GM12878 (cell line): ENCODE measurements around the gene TIGAR. TPM values are rescaled to one million over a fixed set of nuclear protein-coding genes. Genes with fewer than 3 reads are reported as not detected.

Experiments used
- ATAC-seq: fragments of 200-7000 bp; cut with Tn5 transposase; 3 replicates; pipeline ENCODE4 v1.9.1; 2020; ENCODE audit warnings: mild to moderate bottlenecking, moderate library complexity
- BruUV-seq: library from RNA; stranded (reverse); fragments of 400-500 nt; replicated peaks from 2 replicates; lab custom pipeline; 2021; lab: Mats Ljungman, UMichigan
- CTCF ChIA-PET: fragments of 300-600 bp; sonication (Branson Sonifier 250); formaldehyde crosslinking; extraction: SDS; loops from one replicate; lab custom pipeline; 2021; ENCODE audit warnings: inconsistent platforms; lab: Yijun Ruan, JAX
- POLR2A ChIA-PET: fragments of 350-600 bp; formaldehyde crosslinking; extraction: SDS; loops from one replicate; lab custom pipeline; 2021; ENCODE audit warnings: inconsistent platforms; lab: Charles Lee
- RAD21 ChIA-PET: fragments of 300-600 bp; sonication (Branson Sonifier 250); formaldehyde crosslinking; loops from one replicate; lab custom pipeline; 2023; ENCODE audit warnings: antibody characterized with exemption; ENCODE audit not compliant: unreplicated experiment; lab: Charles Lee
- SMC1A ChIA-PET: fragments of 300-600 bp; sonication (Branson Sonifier 250); formaldehyde crosslinking; loops from one replicate; lab custom pipeline; 2023; ENCODE audit not compliant: unreplicated experiment, uncharacterized antibody; lab: Charles Lee
- DNase-seq: peaks from one replicate; pipeline ENCODE4 v3.0.0-alpha.2; 2011; ENCODE audit warnings: low read depth, low spot score
- FAIRE-seq: peaks from 3 replicates; lab custom pipeline; 2011; peaks lifted over from hg19 to GRCh38; lab: Jason Lieb, UNC
- H2AFZ ChIP-seq: 2 replicates; pipeline ENCODE4 v1.6.0; 2011; ENCODE audit warnings: low read depth, low read length, control low read depth; ENCODE audit not compliant: control insufficient read depth
- H3K27ac ChIP-seq: 2 replicates; pipeline ENCODE4 v1.5.1; 2011; ENCODE audit warnings: control low read depth; ENCODE audit not compliant: control insufficient read depth, insufficient read depth
- H3K27me3 ChIP-seq, 2 experiments: replicated peaks in 1 of 2; 2 replicates each; pipeline versions ENCODE4 v1.6.0 to v1.6.1; 2011; ENCODE audit warnings: low read length in 1 of 2; ENCODE audit not compliant: control insufficient read depth in 2 of 2, insufficient read depth in 2 of 2
- H3K36me3 ChIP-seq, 2 experiments: 2 replicates each; pipeline ENCODE4 v1.5.1; 2011; ENCODE audit warnings: low read length in 1 of 2; ENCODE audit not compliant: control insufficient read depth in 2 of 2, insufficient read depth in 2 of 2
- H3K4me1 ChIP-seq: 2 replicates; pipeline ENCODE4 v1.6.1; 2011; ENCODE audit warnings: mild to moderate bottlenecking, low read length, moderate library complexity, mixed read lengths; ENCODE audit not compliant: control insufficient read depth, insufficient read depth
- H3K4me2 ChIP-seq: 2 replicates; pipeline ENCODE4 v1.6.0; 2011; ENCODE audit warnings: control low read depth; ENCODE audit not compliant: control insufficient read depth, insufficient read depth
- H3K4me3 ChIP-seq: fragments of 200-600 bp; sonication (generic); 2 replicates; pipeline ENCODE4 v1.5.1; 2016
- H3K79me2 ChIP-seq: 2 replicates; pipeline ENCODE4 v1.6.0; 2011; ENCODE audit warnings: low read length; ENCODE audit not compliant: control insufficient read depth, insufficient read depth
- H3K9ac ChIP-seq: 2 replicates; pipeline ENCODE4 v1.8.0; 2011; ENCODE audit warnings: low read length, control low read depth, mixed read lengths; ENCODE audit not compliant: control insufficient read depth, insufficient read depth
- H3K9me3 ChIP-seq: replicated peaks from 3 replicates; pipeline ENCODE4 v1.5.1; 2011; ENCODE audit warnings: mild to moderate bottlenecking, low read length; ENCODE audit not compliant: control insufficient read depth, insufficient read depth
- H4K20me1 ChIP-seq: 2 replicates; pipeline ENCODE4 v1.6.0; 2011; ENCODE audit not compliant: control insufficient read depth, insufficient read depth
- ATF7 ChIP-seq: fragments of 450-650 bp; IDR thresholded peaks from 2 replicates; pipeline ENCODE4 v1.6.1; 2016; ENCODE audit warnings: low read depth, mild to moderate bottlenecking
- ESRRA ChIP-seq: IDR thresholded peaks from 2 replicates; pipeline ENCODE4 v1.6.1; 2012; ENCODE audit warnings: mild to moderate bottlenecking, low read length, improper control_type of control experiment
- ETV6 ChIP-seq, 2 experiments: fragments of 450-650 bp in 1 of 2; IDR thresholded peaks in 1 of 2; conservative IDR thresholded peaks in 1 of 2; 2 replicates each; pipeline ENCODE4 v1.6.1; 2014; ENCODE audit warnings: antibody characterized with exemption in 1 of 2, borderline replicate concordance in 1 of 2, low read depth in 1 of 2, mild to moderate bottlenecking in 1 of 2, moderate library complexity in 1 of 2
- POLR2A ChIP-seq: IDR thresholded peaks from 2 replicates; pipeline ENCODE4 v1.6.1; 2011; ENCODE audit warnings: low read depth, mild to moderate bottlenecking, low read length
- PRDM15 ChIP-seq: fragments of 450-650 bp; formaldehyde crosslinking; IDR thresholded peaks from 2 replicates; pipeline ENCODE4 v1.4.0; 2020; ENCODE audit warnings: mild to moderate bottlenecking, moderate library complexity
- RUNX3 ChIP-seq: IDR thresholded peaks from 2 replicates; pipeline ENCODE4 v1.6.1; 2012; ENCODE audit warnings: low read length, inconsistent platforms
- ZNF274 ChIP-seq: IDR thresholded peaks from one replicate; pipeline ENCODE4 v1.8.0; 2011; ENCODE audit not compliant: insufficient read length, insufficient read depth
- WGBS: methylation state at CpG from one replicate; pipeline ENCODE4 v1.1.6; 2016; ENCODE audit warnings: low lambda C conversion rate; ENCODE audit not compliant: insufficient replicate concordance, insufficient coverage; ENCODE audit errors: missing lambda C conversion rate; 5-methylcytosine and 5-hydroxymethylcytosine counted together
- in situ Hi-C: fragments of 300-500 bp; cut with MboI; formaldehyde crosslinking; loops from 9 replicates; pipeline ENCODE4 v1.14.3; 2018; ENCODE audit warnings: mixed read lengths
- intact Hi-C: fragments of 100-400 bp; cut with micrococcal nuclease; formaldehyde crosslinking; loops from one replicate; pipeline ENCODE4 v1.14.2; 2022; ENCODE audit not compliant: unreplicated experiment
- polyA plus RNA-seq, 11 experiments: library from polyadenylated mRNA; depleted of rRNA in 4 of 11; unstranded in 6 of 11; stranded (reverse) in 5 of 11; fragments of >200 nt; fragmentation: Nextera tagmentation in 4 of 11; fragmentation: Illumina TruSeq in 1 of 11; extraction: Ambion mirVana in 4 of 11; extraction: Trizol in 1 of 11; gene quantifications; 1 replicate in 1 of 11; 2 replicates in 10 of 11; pipeline versions ENCODE4 v1.2.1 to v1.2.3, GENCODE V29; 2011 to 2016; ENCODE audit warnings: inconsistent platforms in 2 of 11, missing spikeins in 2 of 11, low read depth in 1 of 11
- total RNA-seq, 4 experiments: library from RNA; depleted of rRNA in 3 of 4; stranded (reverse); fragments of >200 nt in 3 of 4; fragmentation: Illumina TruSeq in 1 of 4; extraction: Trizol in 1 of 4; gene quantifications; 2 replicates each; pipeline versions ENCODE4 v1.2.1 to v1.2.3, GENCODE V29; 2013 to 2021

The TIGAR gene
- total and polyA plus RNA-seq, 10 of the 15 experiments (the other 5 are each of a cell fraction or from before 2014, with no cell fraction given) = 7.6 to 45.7 (median 16.5) TPM

GRCh38 chr12:4355156-4356040, 34.4 kb downstream of the TIGAR start:
- no peaks in the 10 kb centered on the region for H3K9me3 ChIP-seq
- in situ Hi-C loops (no loop called here), intact Hi-C loops (loop anchor here (10.0 kb wide), 1 partner anchor 471 kb away; no protein-coding TSS in a partner anchor)
- H4K20me1 ChIP-seq = no peaks in the 10 kb centered on the region
- ChIA-PET SMC1A (interaction anchor here (0.7 kb wide), 1 partner anchor 1995 kb away, joined by 3 read pairs; no protein-coding TSS in a partner anchor), RAD21 (no interaction called here), POLR2A (no interaction called here), CTCF (interaction anchor here (0.6 to 1.1 kb wide), 6 partner anchors 10 to 361 kb away, joined by 3 to 4 read pairs (median 4); no protein-coding TSS in a partner anchor)
- no peak overlapping the region for H3K9ac ChIP-seq
- FAIRE-seq = no peak
- no peak overlapping the region for H3K4me2 ChIP-seq
- no peaks in the 10 kb centered on the region for H3K27me3 ChIP-seq
- H3K36me3 ChIP-seq = peaks cover 0 to 4% of the 10 kb centered on the region in 2 experiments
- no peaks in the 10 kb centered on the region for H3K4me1 ChIP-seq
- no peak for ATAC-seq
- BruUV-seq = no TSS peak
- H2AFZ ChIP-seq = no peak overlapping the region
- no peaks in the 10 kb centered on the region for H3K79me2 ChIP-seq
- TF ChIP-seq POLR2A (peak; percentile 31), ATF7 (no peak), ZNF274 (no peak), ETV6 (conservative IDR thresholded peaks at IDR 0.05 in 1 of 2, IDR thresholded peaks at IDR 0.05 in 1 of 2; ENCODE audit: borderline replicate concordance in 1 of 2, low read depth in 1 of 2) (no peak), ESRRA (no peak), PRDM15 (CRISPR knock-in tag) (no peak), RUNX3 (peak; percentile 42; the same call in 1 of the 2 replicates)
- DNase-seq = no peak
- H3K4me3 ChIP-seq = no peak overlapping the region
- H3K27ac ChIP-seq = no peak overlapping the region
- WGBS = 91% methylated on average over 3 of the region's 3 CpGs
